Measurements from ENCODE around the gene STIM1.
"Not testable (repeated sequence)": the region's sequence is repeated elsewhere in the genome, so short reads cannot be mapped to it uniquely, and the experiment has no call there.

The STIM1 gene

GRCh38 chr11:3856856-3857553, 1.5 kb downstream of the STIM1 start:
- no peak for DNase-seq

DNA sequence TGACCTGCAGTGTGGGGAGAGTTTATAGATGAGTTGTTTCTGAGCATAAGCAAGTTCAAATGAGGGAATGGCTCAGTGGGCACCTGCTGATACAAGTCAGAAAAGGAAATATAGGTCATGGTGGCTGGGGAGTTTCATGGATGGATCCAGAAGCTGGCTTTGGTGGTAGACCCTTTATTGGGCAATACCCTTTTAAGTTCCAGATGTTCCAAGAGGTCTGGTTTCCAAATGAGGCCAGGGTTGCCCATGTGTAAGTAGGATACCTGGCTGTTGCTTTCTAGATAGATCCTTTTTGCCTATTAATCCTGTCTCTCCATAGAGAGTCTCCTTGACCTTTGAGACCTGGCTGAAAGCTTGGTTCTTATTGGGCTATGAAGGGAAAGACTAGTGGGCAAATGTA, 2.2 kb downstream of the STIM1 start:
- DNase-seq = no peak

DNA sequence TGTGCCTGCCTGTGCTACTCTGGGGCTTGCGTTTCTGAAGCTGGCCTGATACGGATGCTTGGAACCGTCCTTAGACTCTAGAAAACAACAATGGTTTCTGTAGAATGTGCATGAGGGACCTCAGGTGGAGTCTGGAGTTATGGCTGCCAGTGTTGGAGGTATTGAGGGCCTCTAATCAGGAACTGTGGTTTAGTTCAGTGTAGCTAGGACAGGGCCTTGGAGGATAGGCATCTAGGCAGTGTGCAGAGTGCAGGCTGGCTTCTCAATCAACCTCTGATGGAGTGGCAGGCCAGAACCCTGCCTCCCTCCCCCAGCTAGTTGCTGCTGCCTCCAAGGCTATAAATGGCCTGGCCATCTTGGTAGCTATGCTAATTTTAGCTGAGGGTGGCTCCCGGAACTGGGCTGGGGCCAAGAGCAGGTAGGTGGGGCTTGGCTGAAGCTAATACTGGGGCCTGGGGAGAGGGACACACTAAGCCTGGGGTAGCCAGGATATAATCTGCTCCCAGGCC, 4.0 kb downstream of the STIM1 start:
- no peak for DNase-seq

DNA sequence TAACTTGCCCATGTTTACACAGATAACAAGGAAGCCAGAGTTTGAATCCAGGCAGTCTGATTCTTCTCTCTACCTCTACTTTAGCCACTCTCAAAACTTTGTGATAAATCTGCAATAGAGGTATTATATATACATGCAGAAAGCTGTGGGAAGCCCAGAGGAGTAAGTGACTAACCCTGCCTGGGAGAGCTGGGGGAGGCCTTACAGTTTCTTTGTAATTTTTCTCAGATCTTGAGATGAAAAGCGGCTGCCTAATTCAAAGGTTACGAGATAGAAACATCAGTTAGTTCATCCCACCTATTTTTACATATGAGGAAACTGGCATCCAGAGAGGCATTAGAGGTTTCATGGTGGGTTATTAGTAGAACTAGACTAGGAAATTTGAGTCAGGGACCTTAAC, 4.9 kb downstream of the STIM1 start:
- DNase-seq = no peak

DNA sequence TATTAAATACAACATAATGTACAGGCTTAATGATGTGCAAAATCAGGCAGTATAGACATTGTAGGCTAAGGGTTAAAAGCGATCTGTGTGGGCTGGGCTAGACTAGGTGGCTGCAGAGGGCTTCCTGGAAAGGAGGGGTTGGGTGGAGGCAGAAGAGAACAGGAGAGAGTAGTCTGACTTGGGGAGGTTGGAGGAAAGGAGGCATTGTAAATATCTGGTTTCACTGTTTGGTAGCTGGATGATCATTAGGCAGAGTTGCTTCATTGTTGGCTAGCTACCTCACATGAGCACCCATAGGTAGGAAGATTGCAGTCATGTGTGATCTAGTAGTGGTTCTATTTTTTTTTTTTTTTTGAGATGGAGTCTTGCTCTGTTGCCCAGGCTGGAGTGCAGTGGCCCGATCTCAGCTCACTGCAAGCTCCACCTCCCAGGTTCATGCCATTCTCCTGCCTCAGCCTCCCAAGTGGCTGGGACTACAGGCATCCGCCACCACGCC, 5.5 kb downstream of the STIM1 start:
- not testable (repeated sequence) for DNase-seq

DNA sequence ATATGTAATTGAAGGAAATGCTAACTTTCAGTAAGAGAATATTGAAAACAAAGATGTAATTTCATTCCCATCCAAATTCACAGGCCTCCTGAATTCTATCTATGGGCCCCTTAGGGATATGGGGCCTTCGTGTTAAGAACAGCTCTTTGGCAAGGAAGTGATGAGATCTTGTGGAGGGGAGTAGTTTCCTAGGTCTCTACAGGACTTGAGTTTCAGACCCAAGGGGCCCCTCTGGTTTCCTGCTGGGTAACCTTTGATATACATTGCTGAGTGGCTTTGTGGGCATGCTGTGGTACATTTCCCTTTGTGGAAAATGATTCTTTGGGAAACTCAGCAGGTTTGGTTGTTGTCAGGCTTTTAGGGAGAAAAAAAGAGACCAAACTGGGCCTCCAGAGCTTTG, 6.2 kb downstream of the STIM1 start:
- no peak for DNase-seq

GRCh38 chr11:3865388-3866193, 10.1 kb downstream of the STIM1 start:
- DNase-seq = no peak

GRCh38 chr11:3866206-3866605, 10.7 kb downstream of the STIM1 start:
- DNase-seq = no peak

DNA sequence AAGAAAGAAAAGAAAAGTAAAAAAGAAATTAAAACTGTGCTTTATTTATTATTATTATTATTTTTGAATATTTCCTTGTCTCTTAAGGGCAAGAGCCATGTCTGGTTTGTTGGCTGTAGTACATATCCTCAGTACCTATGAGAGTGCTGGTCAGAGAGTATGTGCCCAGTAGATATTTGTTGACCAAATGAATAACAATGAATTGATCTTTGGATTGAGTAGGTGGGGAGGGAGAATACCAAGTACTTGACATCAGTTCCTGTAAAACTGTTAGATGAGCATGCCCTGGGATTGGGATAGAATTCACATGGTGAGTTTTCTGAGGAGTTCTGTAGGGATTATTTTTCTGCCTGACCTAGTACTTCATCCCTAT, 11.4 kb downstream of the STIM1 start:
- no peak for DNase-seq

DNA sequence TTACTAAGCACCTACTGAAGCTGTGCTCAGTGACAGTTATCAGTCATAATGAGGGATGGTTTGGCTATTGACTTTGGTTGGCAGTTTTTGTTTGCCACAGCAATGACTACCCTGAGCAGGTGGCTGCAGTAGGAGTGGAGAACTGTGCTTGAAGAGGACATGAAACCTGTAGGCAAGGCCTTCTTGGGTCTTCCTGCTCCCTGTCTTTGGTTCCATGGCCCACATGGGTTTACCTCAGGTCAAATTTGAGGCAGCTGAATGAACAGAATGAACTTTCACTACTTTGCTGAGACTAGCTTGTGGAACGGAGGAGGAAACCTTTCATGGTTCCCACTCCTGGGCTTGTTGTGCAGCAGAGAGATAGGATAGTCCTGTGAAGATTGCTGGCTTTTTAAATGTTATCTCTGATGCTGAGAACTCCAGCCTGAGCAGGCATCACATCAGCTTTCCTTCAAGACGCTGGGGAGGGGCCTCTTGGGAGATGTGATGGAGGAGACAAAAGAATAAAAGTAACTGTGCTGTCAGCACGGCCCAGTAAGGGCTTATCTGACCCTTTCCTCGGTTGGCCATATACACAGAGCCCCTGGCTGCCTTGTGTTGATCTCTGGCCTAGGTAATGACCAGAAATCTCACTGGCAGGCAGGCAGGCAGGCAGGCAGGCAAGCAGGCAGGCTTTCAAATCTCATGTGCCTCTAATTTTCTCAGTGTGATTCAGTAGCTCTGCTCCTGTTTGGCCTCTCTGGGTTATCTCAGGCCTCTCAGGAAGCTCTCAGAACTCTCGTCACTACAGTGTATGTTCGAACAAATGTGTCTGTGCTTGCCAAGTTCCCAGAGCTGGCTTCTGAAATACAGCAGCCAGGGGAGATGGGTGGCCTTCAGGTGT, 12.0 kb downstream of the STIM1 start:
- no peak for DNase-seq

DNA sequence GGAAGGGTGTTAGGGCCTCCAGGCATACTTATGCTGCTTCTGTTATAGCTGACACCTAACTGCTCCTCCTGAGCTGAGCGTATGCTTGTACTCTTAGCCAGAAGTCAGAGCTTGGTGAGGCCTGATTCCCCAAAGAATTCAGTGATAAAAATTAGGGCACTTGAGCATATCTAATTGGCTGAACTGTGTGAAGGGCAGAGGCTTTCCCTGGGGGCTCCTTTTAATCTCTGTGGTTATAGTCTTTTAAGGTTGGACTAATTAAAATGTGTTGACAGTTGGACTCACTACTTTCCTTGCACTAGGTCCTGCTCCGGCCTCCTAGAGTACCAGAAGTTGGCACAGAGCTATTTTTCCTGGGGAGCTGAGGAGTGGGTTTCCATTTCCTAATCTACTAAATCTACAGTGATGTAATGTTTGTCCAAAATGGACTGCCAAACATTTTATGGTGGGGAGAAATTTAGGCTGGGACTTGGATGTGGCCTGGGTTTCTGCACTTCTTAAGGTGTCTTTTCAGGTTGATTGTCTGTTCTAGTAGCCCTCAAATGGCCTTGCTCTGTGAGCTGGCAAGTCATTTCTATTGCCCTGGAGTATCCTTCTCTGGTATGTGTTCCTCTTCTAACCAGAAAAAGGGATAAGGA, 18.4 kb downstream of the STIM1 start:
- no peak for DNase-seq

GRCh38 chr11:3876613-3877012, 21.1 kb downstream of the STIM1 start:
- DNase-seq = no peak

DNA sequence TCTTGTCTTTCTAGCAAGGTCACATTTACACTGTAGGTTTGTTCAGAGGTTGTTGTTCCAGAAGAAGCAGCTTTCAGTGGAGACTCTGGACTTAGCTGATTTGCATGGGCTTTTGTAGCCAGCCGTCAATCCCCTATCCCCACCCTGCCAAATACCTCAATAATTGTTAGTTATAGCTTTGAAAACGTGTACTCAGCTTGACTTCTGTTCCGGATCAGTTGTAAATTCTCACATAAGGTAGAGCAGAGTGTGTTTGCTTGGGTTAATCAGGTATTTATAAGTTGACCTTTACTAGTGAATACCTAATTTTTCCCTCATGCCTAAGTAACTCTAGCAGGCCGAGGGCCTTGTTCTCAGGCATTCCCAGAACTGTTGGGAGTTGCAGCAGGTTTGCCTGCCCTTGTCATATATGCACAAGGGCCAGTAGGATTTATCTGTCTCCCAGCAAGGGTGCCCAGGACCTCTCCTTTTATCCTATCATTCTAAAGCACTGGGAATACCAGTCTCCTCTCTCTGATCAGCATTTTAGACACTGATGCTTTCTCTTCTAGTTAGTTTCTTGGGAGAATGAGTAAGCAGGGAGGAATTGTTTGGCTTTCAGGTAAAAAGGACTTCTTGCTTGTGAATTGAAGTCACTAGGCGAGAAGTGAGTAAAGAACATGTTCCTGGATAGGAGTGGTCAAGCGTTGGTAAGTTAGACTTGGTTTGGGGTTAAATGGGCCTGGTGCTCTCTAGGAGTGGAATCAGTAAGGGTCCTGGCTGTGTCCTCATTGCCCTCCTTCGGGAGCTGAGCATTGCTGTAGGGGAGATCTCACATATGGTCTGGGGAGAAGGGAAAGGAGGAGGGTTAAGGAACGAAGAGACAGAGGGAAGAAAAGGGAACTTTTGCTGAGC, 22.1 kb downstream of the STIM1 start:
- no peak for DNase-seq

GRCh38 chr11:3878258-3878584, 22.8 kb downstream of the STIM1 start:
- no peak for DNase-seq

DNA sequence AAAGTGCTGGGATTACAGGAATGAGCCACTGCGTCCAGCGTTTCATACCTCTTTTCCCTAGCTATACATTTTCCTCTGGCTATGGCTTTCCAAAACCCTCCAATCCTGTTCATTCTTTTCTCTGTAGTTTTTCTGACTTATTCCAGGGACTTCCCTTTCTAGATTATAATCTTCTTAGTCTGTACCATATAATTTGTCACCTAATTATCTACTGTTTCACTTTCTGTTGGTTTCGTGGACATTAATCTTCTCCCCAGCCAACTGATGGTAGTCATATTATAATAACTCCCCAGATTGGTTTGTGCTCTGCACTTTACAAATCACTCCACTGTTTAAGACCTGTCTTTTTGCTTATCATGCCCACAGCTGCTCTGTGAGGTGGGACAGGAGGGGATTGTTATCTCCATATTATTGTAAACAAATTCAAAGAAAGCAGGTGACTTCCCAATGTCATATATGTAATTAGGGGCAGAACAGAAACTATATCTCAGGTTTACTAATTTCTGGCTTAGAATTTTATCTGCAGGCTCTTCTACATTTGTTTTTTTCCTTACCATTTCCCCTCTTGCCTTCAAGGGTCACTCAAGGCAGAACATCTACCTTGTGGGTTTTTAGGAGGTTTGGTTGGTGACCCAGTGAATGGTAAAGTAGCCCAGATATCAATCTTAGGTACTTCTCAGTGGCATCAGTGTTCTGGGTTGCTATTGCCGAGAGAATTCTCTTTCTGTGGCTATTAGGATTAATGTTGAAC, 23.9 kb downstream of the STIM1 start:
- no peak for DNase-seq

GRCh38 chr11:3879967-3880542, 24.6 kb downstream of the STIM1 start:
- DNase-seq = no peak

- no peak for DNase-seq
Measured at GRCh38 chr11:3880724-3881123, 25.3 kb downstream of the STIM1 start.

DNA sequence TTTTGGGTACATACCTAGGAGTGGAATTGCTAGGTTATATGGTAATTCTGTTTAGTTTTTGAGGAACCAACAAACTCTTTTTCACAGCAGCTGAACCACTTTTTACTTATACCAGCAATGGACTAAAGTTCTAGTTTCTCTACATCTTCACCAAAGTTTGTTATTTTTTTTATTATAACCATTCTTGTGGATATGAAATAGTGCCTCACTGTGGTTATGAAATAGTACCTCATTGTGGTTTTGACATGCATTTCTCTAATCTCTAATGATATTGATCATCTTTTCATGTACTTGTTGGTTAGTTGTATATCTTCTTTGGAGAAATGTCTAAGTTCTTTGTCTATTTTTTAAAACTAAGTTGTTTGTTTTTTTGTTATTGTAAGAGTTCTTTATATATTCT, 27.2 kb downstream of the STIM1 start:
- DNase-seq = no peak

DNA sequence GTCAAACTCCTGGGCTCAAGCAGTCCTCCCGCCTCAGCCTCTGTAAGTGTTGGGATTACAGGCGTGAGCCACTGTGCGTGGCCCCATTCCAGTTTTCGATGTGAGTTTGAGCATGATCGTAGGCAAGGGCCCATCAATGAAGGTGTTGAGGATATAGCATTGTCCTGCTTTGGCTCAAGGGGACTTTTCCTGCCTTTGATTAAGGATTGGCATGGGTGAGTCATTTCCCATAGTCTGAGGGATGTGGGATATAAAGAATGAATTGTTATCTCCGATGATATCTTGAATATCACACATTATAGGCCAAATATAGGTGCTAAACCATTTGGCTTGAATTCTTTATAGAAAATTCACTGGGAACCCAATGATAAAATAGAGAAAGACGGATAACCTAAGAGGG, 30.4 kb downstream of the STIM1 start:
- DNase-seq = no peak

DNA sequence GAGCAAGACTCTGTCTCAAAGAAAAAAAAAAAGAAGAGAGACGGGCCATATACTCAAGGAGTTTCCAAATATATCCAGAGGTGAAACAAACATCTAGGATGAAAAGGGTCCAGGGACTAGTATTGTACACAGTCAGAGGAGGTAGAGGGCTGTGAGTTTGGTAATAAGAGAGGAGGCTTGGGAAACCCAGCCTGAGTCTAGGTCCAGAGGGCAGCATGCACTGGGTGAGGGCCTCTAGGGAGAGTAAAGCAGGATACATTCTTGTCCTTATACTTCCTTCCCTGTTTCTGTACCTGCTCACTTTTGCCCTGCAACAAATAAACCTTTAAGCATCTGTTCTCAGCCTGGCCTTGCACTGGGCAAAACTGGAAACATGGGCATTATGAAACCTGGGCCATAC, 31.5 kb downstream of the STIM1 start:
- no peak for DNase-seq

- no peak for DNase-seq
Measured at GRCh38 chr11:3888876-3889275, 33.4 kb downstream of the STIM1 start.

Measured in NCI-H1694 (cell line).